NCI-H1930 (cell line): ENCODE measurements around the gene PEX11G.
"Not testable (repeated sequence)": the region's sequence is repeated elsewhere in the genome, so short reads cannot be mapped to it uniquely, and the experiment has no call there.

ENCODE experiments used
- DNase-seq, 2 experiments: peaks; one replicate each; lab custom pipeline; 2025; lab: John Stamatoyannopoulos, UW

PEX11G gene

GRCh38 chr19:7467009-7467989, 21.5 kb downstream of the PEX11G start:
- no peak for DNase-seq

GRCh38 chr19:7463575-7463974, 25.3 kb downstream of the PEX11G start:
- DNase-seq = no peak

- DNase-seq = no peak
Observed at GRCh38 chr19:7461841-7462629, 26.8 kb downstream of the PEX11G start.

- DNase-seq = no peak
Observed at GRCh38 chr19:7460562-7460966, 28.3 kb downstream of the PEX11G start.

- DNase-seq = no peak
Observed at GRCh38 chr19:7459773-7460172, 29.1 kb downstream of the PEX11G start.

GRCh38 chr19:7458675-7459074, 30.2 kb downstream of the PEX11G start:
- no peak for DNase-seq

GRCh38 chr19:7456964-7457541, 31.8 kb downstream of the PEX11G start:
- DNase-seq = no peak

- DNase-seq = no peak
Observed at GRCh38 chr19:7455600-7456296, 33.1 kb downstream of the PEX11G start.

- DNase-seq = no peak
Observed at GRCh38 chr19:7454998-7455397, 33.8 kb downstream of the PEX11G start.

- DNase-seq = no peak
Observed at GRCh38 chr19:7450243-7451223, 38.3 kb downstream of the PEX11G start.

GRCh38 chr19:7449391-7450070, 39.3 kb downstream of the PEX11G start:
- DNase-seq = not testable (repeated sequence)

- no peak for DNase-seq
Observed at GRCh38 chr19:7447648-7448047, 41.2 kb downstream of the PEX11G start.

GRCh38 chr19:7445104-7445503, 43.7 kb downstream of the PEX11G start:
- no peak for DNase-seq

- no peak for DNase-seq
Observed at GRCh38 chr19:7444042-7444441, 44.8 kb downstream of the PEX11G start.

- no peak for DNase-seq
Observed at GRCh38 chr19:7442423-7442822, 46.4 kb downstream of the PEX11G start.

- DNase-seq = no peak
Observed at GRCh38 chr19:7441468-7442146, 47.2 kb downstream of the PEX11G start.

GRCh38 chr19:7440188-7440975, 48.5 kb downstream of the PEX11G start:
- DNase-seq = no peak

GRCh38 chr19:7435586-7435985, 53.2 kb downstream of the PEX11G start:
- no peak for DNase-seq

- DNase-seq = no peak
Observed at GRCh38 chr19:7434391-7434790, 54.4 kb downstream of the PEX11G start.
